ENCODE measurements around the gene NDUFB8.

DNA sequence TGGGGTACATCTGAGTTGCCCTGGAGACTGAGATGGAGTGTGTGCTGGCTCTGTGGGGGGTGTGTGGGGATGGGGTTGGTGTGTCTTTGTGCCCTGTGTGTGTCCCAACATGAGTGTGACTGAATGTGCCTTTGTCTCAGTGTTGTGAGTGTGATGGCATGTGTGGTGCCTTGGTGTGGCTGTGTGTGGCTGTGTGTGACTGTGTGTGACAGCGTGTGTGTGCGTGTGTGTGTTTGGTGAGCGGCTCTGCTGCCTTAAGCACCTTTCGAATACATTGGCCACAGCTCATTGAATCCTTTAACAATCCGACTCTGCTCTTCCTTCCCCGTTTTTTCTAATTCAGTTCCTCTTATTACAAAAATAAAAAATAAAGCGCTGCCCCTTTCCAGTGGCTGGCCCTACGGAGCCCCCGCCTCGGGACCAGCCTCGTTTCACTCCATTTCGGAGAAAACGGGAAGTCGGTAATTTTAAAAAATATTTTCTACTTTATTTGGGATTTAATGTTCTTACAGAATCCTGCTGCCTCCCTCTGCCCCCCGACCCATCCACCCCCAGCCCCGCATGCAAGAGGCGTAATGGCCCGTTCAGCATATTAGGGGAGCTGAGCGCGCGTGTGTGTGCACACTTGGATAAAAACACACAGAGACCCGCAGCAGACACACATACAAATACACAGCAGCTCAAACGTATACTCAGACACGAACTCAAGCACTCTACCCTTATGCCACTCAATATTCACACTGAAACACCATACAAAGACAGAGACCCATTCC is 41.6 kb upstream of the NDUFB8 start:
- TF ChIP-seq, protein P1, sequence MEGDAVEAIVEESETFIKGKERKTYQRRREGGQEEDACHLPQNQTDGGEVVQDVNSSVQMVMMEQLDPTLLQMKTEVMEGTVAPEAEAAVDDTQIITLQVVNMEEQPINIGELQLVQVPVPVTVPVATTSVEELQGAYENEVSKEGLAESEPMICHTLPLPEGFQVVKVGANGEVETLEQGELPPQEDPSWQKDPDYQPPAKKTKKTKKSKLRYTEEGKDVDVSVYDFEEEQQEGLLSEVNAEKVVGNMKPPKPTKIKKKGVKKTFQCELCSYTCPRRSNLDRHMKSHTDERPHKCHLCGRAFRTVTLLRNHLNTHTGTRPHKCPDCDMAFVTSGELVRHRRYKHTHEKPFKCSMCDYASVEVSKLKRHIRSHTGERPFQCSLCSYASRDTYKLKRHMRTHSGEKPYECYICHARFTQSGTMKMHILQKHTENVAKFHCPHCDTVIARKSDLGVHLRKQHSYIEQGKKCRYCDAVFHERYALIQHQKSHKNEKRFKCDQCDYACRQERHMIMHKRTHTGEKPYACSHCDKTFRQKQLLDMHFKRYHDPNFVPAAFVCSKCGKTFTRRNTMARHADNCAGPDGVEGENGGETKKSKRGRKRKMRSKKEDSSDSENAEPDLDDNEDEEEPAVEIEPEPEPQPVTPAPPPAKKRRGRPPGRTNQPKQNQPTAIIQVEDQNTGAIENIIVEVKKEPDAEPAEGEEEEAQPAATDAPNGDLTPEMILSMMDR (conservative IDR thresholded peaks at IDR 0.05; ENCODE audit: low read depth, low read length): no peak
- no peak for TF ChIP-seq EZH2 (IDR thresholded peaks at IDR 0.05; ENCODE audit: low read length, unreplicated experiment)

Measured in PC-3 (cell line).